ENCODE results near the gene NFATC2IP. TPM values are rescaled to one million over a fixed set of nuclear protein-coding genes. Genes with fewer than 3 reads are reported as not detected.

Gene NFATC2IP
- total and polyA plus RNA-seq, 9 of the 15 experiments (the other 6 are each of a cell fraction or from before 2014, with no cell fraction given), result 15.6 to 106 (median 46.9) TPM

GRCh38 chr16:29009050-29009837, 58.5 kb downstream of the NFATC2IP start (continued):
- no peak for TF ChIP-seq MGA (IDR thresholded peaks at IDR 0.05)
- peak; percentile 8; the same call in 1 of the 2 replicates for TF ChIP-seq KLF6 (CRISPR knock-in tag; IDR thresholded peaks at IDR 0.05; ENCODE audit: borderline replicate concordance)
- peak; percentile 71 for TF ChIP-seq ZNF76 (CRISPR knock-in tag; IDR thresholded peaks at IDR 0.05; ENCODE audit: borderline replicate concordance)
- no peak for TF ChIP-seq FUS (optimal IDR thresholded peaks at IDR 0.05; ENCODE audit: low read depth, low read length)
- no peak for TF ChIP-seq E2F4 (CRISPR knock-in tag; IDR thresholded peaks at IDR 0.05; ENCODE audit: low read depth)
- TF ChIP-seq ZNF408 (CRISPR knock-in tag; IDR thresholded peaks at IDR 0.05; ENCODE audit: low read depth), result no peak
- peak; percentile 78 for TF ChIP-seq PRDM10 (IDR thresholded peaks at IDR 0.05; ENCODE audit: partially characterized antibody)
- TF ChIP-seq POU5F1 (IDR thresholded peaks at IDR 0.05; ENCODE audit: borderline replicate concordance, low read depth, low read length, partially characterized antibody), result no peak
- TF ChIP-seq ZNF347 (CRISPR knock-in tag; IDR thresholded peaks at IDR 0.05; ENCODE audit: low read depth), result no peak
- no peak for TF ChIP-seq ILK (tag; IDR thresholded peaks at IDR 0.05; ENCODE audit: borderline replicate concordance, low read depth)

Measured in K562 (cell line).